ENCODE measurements around the gene CD72.

CD72 gene, protein sequence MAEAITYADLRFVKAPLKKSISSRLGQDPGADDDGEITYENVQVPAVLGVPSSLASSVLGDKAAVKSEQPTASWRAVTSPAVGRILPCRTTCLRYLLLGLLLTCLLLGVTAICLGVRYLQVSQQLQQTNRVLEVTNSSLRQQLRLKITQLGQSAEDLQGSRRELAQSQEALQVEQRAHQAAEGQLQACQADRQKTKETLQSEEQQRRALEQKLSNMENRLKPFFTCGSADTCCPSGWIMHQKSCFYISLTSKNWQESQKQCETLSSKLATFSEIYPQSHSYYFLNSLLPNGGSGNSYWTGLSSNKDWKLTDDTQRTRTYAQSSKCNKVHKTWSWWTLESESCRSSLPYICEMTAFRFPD

GRCh38 chr9:35618325-35618727 lies at the start of gene CD72:
Gene CD72, minus strand, starts transcription at chr9:35618413. Its CDS starts 110 bp downstream, at chr9:35618303.
- DNase-seq = peak; percentile 26

- no peak for DNase-seq
Measured at GRCh38 chr9:35667939-35668338, 49.7 kb upstream of the CD72 start.

GRCh38 chr9:35666549-35666948 lies 48.3 kb upstream of the CD72 start:
- DNase-seq = no peak

GRCh38 chr9:35666045-35666444 lies 47.8 kb upstream of the CD72 start:
- no peak for DNase-seq

- DNase-seq = no peak
Measured at GRCh38 chr9:35665471-35665818, 47.2 kb upstream of the CD72 start.

GRCh38 chr9:35664531-35665470 lies 46.6 kb upstream of the CD72 start, which contains the start of gene ARHGEF39:
Gene ARHGEF39, minus strand, starts transcription at chr9:35665195. Its CDS starts 26 bp downstream, at chr9:35665169.
- DNase-seq = peak; percentile 91

GRCh38 chr9:35662437-35662836 lies 44.2 kb upstream of the CD72 start:
- no peak for DNase-seq

- no peak for DNase-seq
Measured at GRCh38 chr9:35661756-35662350, 43.6 kb upstream of the CD72 start.

DNA sequence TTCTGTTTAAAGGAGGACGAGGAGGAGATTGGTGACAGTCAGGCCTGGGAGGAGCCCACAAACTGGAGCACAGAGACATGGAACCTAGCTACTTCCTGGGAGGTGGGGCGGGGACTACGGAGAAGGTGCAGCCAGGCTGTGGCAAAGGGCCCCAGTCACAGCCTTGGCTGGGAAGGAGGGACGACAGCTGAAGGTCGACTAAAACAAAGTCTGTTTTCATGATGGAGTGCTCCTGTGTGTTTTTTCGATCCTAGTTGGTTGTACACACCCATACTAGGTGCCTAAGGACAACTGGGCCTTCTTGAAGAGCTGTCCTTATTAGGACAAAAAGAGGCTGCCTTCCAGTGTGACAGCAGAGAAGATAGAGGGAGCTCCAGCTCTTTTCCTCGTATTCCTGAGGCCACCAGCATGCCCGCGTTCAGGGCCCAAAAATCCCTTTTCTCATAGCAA lies 42.8 kb upstream of the CD72 start:
- DNase-seq = peak; percentile 33

DNA sequence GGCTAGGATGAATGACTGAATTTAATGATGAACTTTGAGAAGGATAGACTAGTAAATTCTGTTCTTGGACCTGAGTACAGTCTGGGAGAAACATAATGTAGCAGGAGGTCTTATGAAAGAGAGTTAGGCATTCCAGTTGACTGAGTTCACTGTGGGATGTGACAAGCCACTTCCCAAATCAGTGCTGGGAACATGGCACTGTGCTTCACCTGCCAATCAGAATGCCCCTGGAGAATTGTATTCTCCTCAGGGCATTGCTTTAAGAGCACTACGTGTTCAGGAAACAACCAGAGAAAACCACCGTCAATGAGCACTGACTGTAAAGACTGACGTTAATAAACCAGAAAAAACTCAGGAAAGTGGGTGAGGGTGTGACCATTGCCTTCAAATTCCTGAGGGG lies 41.1 kb upstream of the CD72 start:
- no peak for DNase-seq

DNA sequence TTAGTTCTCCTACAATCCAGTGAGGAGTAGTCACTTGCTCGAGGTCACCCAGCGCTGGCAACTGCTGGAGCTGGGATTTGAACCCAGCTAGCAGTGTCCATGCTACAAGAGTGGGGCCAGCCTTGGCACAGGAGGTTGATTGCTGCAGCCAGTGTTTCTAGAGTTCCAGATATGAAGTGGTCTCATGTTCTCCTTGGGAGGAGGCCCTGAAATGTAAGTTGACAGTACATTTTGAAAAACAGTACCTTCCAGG lies 40.7 kb upstream of the CD72 start:
- peak; percentile 76 for DNase-seq

GRCh38 chr9:35658137-35658967 lies 40.1 kb upstream of the CD72 start, which contains the start of gene CCDC107:
Gene CCDC107, plus strand, starts transcription at chr9:35658292. Its CDS starts 88 bp downstream, at chr9:35658380.
- DNase-seq = peak; percentile 92

- peak; percentile 99 for DNase-seq
Measured at GRCh38 chr9:35657546-35658136, 39.4 kb upstream of the CD72 start, which contains the start of gene RMRP. Gene RMRP, minus strand, starts transcription at chr9:35658019.

- no peak for DNase-seq
Measured at GRCh38 chr9:35656831-35657545, 38.8 kb upstream of the CD72 start.

- DNase-seq = no peak
Measured at GRCh38 chr9:35656348-35656747, 38.1 kb upstream of the CD72 start.

DNA sequence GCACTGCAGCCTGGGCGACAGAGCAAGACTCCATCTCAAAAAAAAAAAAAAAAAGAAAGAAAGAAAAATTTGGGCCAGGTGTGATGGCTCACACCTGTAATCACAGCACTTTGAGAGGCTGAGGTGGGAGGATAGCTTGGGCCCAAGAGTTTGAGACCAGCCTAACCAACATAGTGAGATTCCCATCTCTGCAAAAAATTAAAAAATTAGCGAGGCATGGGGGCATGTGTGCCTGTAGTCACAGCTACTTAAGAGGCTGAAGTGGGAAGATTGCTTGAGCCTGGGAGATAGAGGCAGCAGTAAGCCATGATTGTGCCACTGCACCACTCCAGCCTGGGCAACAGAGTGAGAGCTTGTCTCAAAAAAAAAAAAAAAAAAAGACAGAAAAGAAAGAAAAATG lies 35.4 kb upstream of the CD72 start:
- DNase-seq = no peak

GRCh38 chr9:35652829-35653209 lies 34.6 kb upstream of the CD72 start:
- no peak for DNase-seq

DNA sequence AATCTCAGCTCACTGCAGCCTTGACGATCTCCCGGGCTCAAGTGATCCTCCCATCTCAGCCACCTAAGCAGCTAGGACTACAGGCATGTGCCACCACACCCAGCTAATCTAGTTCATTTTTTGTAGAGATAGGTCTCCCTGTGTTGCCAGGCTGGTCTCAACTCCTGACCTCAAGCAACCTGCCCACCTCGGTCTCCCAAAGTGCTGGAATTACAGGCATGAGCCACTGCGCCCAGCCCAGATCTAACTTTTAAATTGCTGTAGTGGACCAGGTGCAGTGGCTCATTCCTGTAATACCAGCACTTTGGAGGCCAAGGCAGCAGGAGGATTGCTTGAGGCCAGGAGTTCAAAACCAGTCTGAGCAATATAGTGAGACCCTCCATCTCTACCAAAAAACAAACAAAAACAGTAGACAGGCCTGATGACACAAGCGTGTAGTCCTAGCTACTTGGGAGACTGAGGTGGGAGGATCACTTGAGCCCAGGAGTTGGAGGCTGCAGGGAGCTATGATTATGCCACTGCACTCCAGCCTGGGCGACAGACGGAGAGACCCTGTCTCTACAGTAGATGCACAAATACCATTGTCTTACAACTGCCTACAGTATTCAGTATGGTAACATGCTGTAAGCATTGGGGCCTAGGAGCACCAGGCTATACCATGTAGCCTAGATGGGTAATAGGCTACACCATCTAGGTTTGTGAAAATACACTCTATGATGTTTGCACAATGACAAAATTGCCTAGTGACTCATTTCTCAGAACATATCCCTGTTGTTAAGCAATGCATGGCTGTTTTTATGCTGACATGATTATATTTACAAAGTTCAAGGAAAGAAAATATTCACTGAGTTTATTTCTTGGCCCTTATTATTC lies 34.0 kb upstream of the CD72 start:
- DNase-seq = no peak

GRCh38 chr9:35650341-35651158 lies 32.3 kb upstream of the CD72 start, which contains the start of gene SIT1:
Gene SIT1, minus strand, starts transcription at chr9:35650931. Its CDS starts 78 bp downstream, at chr9:35650853.
- no peak for DNase-seq

All from OCI-M1 (cell line).